ENCODE data around the gene FSHR.

Gene FSHR

DNA sequence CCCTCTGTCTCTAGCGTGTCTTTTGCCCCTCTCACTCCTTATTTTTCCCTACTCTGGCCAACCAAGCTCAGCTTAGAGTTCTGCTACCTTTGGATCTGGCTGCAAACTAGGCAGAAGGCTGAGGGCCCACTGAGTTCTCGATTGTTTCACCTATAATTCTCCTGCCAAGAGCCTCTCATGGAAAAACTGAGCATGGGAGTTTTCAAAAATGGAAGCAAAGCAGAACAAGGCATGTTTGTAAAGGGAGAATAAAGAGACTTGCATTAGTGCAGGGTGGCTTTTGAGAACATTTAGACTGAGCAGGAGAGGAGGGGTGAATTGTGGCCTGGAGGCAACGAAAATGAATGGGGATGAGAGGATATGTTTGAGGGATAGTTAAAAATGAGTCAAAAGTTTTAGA, 45.9 kb downstream of the FSHR start:
- TF ChIP-seq, protein P1, sequence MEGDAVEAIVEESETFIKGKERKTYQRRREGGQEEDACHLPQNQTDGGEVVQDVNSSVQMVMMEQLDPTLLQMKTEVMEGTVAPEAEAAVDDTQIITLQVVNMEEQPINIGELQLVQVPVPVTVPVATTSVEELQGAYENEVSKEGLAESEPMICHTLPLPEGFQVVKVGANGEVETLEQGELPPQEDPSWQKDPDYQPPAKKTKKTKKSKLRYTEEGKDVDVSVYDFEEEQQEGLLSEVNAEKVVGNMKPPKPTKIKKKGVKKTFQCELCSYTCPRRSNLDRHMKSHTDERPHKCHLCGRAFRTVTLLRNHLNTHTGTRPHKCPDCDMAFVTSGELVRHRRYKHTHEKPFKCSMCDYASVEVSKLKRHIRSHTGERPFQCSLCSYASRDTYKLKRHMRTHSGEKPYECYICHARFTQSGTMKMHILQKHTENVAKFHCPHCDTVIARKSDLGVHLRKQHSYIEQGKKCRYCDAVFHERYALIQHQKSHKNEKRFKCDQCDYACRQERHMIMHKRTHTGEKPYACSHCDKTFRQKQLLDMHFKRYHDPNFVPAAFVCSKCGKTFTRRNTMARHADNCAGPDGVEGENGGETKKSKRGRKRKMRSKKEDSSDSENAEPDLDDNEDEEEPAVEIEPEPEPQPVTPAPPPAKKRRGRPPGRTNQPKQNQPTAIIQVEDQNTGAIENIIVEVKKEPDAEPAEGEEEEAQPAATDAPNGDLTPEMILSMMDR (conservative IDR thresholded peaks at IDR 0.05; ENCODE audit: control insufficient read depth, insufficient read depth, low read depth, low read length), result no peak
- DNase-seq (ENCODE audit: low read depth), result no peak
- no peak overlapping the region for H3K4me3 ChIP-seq (ENCODE audit: control insufficient read depth, low read depth, low read length)

DNA sequence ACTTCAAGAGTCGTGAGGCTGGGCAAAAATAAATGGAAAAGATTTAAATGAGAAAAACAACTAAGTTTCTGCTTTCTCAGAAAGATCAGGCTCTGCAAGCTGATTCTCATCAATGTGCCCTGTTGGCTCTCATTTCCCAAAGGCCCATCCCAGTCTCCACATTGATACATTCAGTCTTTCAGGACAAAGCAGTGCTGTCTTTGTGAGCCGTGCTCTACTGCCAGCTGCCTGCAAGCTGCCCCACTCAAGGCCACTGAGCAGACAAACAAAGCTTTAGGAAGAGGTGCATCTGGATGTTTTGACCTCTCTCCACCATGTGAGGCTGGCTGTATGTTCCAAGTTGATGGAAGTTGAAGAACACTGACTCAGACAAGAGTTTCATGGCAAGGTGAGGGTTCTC, 48.8 kb downstream of the FSHR start:
- TF ChIP-seq, protein P1 (conservative IDR thresholded peaks at IDR 0.05; ENCODE audit: control insufficient read depth, insufficient read depth, low read depth, low read length), result no peak
- DNase-seq (ENCODE audit: low read depth), result no peak

DNA sequence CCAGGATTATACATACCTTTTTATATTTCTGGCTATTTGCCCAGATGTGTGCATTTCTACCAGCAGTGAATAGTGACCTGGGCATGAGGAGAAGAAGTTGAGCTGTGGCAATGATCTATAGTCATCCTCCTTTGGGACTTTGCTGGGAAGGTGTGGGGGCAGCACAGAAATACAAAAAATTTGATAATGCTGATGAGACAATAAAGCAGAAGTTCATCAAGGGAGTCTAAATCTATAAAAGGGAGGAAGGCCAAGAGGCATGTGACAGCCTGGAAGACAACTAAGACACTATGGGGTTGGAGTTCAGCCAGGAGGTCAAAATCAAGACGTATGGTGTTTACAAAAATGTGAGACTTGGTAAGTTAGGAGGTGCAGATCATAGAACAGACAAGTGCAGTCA, 52.2 kb downstream of the FSHR start:
- no peak for DNase-seq (ENCODE audit: low read depth)
- TF ChIP-seq, protein P1 (conservative IDR thresholded peaks at IDR 0.05; ENCODE audit: control insufficient read depth, insufficient read depth, low read depth, low read length), result no peak
- H3K4me3 ChIP-seq (ENCODE audit: control insufficient read depth, low read depth, low read length), result no peak overlapping the region

More for the DNA sequence above, 48.8 kb downstream of the FSHR start:
- no peak overlapping the region for H3K4me3 ChIP-seq (ENCODE audit: control insufficient read depth, low read depth, low read length)

DNA sequence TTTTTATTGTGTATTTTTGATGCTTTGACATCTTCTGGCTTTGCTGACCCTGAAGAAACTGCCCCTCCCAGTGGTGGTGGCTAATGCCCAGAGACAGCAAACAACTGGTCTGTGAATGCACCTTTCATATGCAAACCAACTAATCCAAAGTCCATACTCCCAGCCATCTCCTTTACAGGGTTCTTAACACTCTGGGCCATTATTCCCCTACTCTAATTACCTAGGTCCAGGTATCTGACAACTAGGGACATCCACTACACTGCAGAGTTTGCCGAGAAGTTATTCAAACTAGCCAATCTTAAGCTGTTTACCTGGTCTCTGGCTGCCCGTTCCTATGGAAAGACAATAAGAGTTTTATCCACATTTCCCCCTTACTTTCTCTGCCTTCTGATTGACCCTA, 73.6 kb downstream of the FSHR start:
- H3K4me3 ChIP-seq (ENCODE audit: control insufficient read depth, low read depth, low read length), result no peak overlapping the region
- TF ChIP-seq, protein P1 (conservative IDR thresholded peaks at IDR 0.05; ENCODE audit: control insufficient read depth, insufficient read depth, low read depth, low read length), result no peak
- DNase-seq (ENCODE audit: low read depth), result no peak

DNA sequence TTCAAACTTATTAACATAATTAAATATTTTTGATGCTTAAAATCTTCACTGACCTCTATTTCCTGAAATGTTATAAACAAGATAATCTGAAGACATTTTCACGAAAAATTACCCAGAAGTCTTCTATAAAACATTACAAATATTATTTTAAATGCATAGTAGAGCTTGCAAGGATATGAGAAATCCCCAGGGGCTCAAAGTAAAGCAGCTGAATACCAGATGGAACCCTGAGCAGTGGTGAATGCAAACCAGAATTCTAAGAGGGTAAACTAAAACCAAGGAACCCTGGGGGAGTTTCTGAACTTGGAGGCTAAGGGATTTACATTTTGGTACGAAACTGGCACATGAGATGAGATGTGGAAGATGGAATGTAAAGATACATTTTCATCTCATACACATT, 83.6 kb downstream of the FSHR start:
- no peak for DNase-seq (ENCODE audit: low read depth)
- TF ChIP-seq, protein P1 (conservative IDR thresholded peaks at IDR 0.05; ENCODE audit: control insufficient read depth, insufficient read depth, low read depth, low read length), result no peak
- H3K4me3 ChIP-seq (ENCODE audit: control insufficient read depth, low read depth, low read length), result no peak overlapping the region

DNA sequence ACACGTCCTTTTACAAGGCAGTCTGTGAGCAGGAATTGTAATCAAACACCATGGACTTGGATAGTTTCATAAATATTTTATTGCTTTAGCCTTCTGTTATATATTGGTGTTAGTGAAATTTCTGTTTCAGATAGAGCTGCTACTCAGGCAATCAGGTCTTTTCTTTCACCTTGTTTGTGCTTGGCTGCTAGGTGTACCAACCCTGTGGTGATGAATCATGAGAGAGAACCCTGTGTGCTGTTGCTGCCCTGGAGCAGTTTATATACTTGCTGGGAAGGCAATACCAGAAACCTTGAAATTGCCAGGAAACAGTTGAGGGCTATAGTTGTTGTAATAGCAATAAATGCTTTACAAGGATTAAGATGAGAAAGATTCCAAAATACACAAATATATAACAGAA, 84.5 kb downstream of the FSHR start:
- DNase-seq (ENCODE audit: low read depth), result no peak
- TF ChIP-seq, protein P1 (conservative IDR thresholded peaks at IDR 0.05; ENCODE audit: control insufficient read depth, insufficient read depth, low read depth, low read length), result no peak
- H3K4me3 ChIP-seq (ENCODE audit: control insufficient read depth, low read depth, low read length), result no peak overlapping the region

DNA sequence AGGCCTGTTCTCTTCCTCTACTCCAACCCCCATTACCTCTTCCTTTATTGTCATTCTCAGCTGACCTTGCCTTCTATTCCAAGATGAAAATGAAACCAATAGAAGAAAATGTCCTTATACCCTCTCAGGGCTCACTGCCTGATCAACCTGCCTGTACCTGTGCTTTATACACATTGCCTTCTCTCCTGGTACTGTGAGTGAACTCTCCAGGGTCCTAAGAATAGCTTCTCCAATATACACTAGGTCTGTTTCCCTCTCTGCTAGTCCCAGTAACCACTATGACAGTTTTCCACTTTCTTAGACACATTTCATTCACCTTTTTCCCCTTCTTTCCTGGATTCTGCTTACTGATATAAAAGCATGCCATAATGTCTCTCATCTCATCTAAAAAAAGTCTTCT, 85.7 kb downstream of the FSHR start:
- DNase-seq (ENCODE audit: low read depth), result no peak
- no peak overlapping the region for H3K4me3 ChIP-seq (ENCODE audit: control insufficient read depth, low read depth, low read length)
- TF ChIP-seq, protein P1 (conservative IDR thresholded peaks at IDR 0.05; ENCODE audit: control insufficient read depth, insufficient read depth, low read depth, low read length), result no peak
